ENCODE measurements around the gene CCDC28A.
A peak's percentile ranks its signal among the peaks of the same experiment; 100 is the strongest.

The CCDC28A gene

DNA sequence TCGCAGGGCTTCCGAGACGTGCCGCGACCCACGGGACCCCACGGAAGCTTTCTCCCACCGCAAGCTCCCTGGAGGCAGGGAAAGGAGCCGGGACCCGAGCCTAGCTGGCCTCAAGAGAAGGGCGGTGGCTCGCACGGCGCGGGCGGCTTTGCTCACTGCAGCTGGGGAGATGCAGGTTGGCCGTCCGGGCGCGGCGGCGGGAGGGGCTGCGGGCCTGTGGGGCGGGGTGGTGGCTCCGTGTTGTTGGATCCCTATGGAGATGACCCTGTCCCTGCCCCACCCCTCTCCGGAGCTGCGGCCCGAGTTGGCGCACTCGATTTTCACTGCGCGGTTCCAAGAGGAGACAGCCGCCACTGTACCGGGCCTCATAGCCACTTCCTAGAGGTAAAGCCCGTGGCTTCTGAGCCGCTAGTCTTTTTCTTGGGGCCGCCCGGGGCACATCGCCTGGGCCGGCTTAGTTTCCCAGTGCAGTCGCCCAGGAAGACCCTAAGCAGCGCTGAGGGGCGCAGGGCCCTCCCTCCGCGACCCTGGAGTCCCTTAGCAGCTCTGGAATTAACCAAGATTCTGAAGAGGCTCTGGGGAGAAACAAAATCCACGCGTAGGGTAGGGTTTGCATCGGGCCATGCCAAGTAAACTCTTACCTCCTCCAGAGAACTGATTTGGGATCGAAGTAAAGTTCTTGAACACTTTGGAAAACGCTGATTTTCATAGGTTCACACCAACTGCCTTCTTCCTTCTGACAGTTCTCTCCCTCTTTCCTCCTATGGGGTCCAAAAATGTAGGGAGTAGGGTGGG is 22.4 kb downstream of the CCDC28A start, which contains the start of gene ECT2L:
Gene ECT2L, plus strand, starts transcription at position 279 of the 795 bp plus-strand sequence. CDS start 17,188 bp downstream, outside the sequence.
- peak; percentile 69 for DNase-seq (ENCODE audit: low read depth)

DNA sequence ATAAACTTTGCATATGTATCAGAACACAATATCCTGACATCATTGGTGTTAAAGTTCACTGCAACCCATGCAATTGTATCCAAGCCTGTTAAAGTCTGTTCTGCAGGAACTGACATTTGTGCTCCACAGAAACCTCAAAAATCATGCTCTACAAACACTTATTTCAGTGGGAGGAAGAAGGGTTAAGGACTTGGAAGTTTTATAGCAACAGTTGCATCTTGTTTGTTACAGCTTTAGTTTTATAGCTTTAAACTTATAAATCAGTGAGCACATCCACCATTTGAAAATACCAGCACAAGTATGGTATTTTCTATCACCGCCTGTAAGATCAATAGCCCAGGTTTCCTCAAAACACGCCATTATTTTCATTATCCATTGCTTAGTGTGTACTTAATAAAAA is 23.2 kb downstream of the CCDC28A start:
- no peak for DNase-seq (ENCODE audit: low read depth)

DNA sequence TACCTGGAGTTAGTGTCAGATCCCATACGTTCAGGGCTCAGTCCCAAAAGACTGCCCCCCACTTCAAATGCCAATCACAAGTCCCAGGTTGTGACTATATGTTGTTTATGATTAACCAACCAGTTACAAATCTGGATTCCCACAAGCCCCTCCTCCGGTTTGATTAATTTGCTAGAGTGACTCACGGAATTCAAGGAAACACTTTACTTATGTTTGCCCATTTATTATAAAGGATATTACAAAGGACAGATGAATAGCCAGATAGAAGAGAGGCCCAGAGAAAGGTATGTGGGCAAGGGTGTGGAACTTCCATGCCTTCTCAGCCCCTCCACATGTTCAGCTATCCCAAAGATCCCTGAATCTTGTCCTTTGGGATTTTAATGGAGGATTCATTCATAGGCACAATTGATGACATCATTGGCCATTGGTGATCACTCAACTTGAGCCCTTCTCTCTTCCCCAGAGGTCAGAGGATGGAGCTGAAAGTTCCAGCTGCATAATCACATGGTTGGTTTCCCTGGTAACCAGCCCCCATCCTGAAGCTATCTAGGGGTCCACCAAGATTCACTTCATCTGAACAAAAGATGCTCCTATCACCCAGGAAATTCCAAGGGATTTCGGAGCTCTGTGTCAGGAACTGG is 24.4 kb downstream of the CCDC28A start:
- no peak for DNase-seq (ENCODE audit: low read depth)

DNA sequence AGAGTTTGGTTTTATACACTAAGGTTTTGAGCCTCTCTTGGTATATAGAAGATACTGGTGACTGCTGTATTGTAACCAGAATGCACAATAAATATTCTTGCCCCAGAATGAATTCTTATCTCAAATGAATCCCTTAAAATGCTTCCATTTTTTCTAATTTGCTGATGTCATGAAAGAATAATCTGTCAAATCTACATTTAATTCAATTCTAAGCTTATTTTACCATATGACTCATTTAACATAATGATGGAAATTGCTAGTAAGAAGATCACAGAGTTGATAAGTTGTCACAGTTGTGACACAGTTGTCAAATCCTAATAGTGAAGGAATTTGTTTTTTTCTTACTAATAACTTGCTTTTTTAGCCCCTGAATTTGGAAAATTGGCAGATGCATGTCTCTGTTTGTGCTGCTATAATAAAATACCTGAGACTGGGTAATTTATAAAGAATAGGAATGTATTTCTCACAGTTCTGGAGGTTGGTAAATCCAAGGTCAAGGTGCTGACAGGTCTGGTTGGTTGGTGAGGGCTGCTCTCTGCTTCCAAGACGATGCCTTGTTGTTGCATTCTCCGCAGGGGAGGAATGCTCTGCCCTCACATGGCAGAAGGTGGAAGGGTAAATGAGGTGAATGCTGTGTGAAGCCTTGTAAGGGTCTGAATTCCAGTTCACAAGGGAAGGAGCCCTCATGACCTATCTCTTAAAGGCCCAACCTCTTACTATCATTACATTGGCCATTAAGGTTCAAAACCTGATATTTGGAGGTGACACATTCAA is 27.0 kb downstream of the CCDC28A start:
- no peak for DNase-seq (ENCODE audit: low read depth)

DNA sequence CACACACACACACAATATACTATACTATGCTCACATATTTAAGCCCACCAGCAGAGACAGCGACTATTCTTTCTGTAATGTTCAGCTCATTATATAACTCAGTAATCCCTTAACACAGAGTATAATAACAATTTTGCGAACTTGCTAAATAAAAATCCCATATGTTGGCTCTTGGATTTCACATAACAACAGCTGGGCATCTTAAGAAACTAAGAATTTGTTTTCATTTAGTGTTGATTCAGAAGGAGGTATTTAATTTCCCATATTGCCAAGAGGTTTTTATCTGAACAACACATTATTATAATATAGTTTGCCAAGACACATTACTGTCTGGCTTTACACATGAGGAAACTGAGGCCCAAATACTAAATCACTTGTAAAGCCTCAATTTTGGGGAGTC is 29.8 kb downstream of the CCDC28A start:
- DNase-seq (ENCODE audit: low read depth): no peak

DNA sequence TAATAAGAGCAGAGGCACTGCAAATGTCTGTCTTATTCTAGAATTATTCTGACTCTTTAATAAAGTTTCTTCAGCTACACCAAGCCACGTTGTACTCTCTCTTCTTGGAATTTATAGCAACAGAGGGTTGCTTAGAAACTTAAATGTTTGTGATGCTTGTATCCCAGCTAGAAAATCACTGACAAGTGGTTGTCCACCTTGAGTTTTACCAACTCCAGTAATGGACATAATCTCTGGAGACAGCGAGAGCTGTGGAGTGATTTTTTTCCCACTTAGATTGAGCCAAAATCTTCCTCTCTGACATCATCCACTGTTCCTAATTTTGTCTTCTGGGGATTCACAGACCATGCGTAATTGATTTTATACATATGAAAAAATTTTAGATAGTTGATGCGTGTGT is 30.3 kb downstream of the CCDC28A start:
- no peak for DNase-seq (ENCODE audit: low read depth)

DNA sequence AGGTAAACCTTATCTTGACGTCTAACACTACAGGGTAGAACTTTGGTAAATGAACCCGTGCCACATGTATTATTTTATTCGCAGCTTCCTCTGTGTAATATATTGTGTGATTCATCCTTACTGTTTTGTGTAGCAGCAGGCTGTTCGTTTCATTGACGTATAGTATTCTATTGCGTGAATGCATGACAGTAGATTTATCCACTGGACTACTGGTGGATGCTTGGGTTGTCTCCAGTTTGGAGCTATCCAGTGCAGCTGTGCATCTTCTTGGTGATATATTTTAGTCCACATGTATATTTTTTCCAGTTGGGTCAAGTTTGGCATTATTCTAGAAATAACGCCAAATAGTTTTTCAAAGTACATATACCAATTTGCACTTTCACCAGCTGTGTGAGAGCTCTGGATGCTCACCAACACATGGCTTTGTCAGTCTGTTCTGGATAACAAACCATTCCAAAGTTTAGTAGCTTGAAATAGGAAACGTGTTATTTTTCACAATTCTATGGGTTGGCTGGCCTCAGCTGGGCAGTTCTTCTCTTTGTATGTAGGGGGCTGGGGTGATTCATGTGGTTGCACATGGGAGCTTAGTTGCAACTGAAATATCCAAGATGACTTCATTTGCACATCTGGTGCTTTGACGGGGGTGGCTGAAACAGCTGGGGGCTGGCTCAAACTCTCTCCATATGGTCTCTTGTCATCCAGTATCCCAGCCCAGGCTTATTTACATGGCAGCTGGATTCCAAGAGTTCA is 31.6 kb downstream of the CCDC28A start:
- DNase-seq (ENCODE audit: low read depth): peak; percentile 20

DNA sequence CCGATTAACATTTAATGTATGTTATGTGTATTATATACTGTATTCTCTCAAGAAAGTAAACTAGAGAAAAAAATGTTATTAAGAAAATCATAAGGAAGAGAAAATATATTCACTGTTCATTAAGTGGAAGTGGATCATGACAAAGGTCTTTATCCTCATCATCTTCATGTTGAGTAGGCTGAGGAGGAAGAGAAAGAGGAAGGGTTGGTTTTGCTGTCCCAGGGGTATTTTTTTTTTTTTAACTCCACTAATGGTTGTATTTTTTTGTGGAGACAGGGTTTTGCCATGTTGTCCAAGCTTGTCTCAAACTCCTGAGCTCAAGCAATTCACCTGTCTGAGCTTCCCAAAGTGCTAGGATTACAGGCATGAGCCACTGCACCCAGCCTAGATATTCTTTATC is 33.3 kb downstream of the CCDC28A start:
- DNase-seq (ENCODE audit: low read depth): no peak

DNA sequence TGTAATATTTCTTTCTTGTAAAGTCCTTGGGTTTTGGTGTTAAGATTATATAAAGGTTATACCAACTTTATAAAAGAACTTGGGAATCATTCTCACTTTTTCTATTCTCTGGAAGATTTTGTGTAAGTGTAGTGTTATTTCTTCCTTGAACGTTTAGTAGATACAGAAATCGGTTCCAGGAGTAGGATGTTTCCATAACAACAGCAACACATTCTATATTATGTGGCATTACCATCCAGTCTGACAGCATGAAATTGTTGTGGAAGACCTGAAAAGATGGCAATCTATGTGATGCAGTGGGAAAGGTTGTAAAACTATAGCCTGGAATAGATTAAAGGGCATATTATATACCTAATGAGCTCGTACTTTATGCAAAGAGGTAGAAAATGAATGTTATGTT is 36.1 kb downstream of the CCDC28A start:
- DNase-seq (ENCODE audit: low read depth): no peak

DNA sequence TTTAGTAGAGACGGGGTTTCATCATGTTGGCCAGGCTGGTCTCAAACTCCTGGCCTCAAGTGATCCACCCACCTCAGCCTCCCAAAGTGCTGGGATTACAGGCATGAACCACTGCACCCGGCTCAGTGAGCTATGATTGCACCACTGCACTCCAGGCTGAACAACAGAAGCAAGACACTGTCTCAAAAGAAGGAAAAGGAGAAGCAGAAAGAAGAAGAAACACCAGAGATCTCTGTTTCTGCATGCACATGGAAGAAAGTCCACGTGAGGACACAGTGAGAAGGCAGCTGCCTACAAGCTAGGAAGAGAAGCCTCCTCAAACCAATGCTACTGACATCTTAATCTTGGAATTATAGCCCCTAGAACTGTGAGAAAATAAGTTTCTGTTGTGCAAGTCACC is 38.3 kb downstream of the CCDC28A start:
- DNase-seq (ENCODE audit: low read depth): no peak

DNA sequence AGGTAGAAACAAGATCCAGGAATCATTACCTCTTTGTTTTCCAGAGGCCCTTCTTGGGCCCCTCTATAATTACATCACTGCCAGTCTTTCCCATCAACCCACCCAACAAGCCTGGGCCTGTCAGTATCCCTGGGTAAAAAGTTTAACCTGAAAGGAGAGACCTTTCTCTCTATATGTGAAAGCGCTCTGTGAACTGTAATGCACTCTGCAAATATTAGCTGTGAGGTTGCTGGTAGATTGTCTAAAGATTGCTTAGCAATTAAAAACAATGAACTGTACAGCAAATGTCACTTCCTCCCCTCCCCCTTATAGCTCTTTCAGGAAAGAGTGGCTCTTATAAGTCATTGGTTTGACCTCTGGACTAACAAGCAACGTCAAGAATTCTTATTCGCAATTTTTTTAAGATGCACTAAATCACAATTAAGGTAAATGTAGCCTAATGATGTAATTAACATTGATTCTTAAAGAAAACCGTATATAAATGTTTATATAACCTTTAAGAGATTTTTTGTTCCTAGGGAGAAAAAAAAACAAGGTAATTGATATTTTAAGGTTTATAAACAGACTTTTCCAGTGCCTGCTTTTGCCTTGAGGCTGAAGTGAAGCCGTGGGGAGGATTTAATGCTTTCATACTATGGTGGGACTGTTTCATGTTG is 40.7 kb downstream of the CCDC28A start:
- no peak for DNase-seq (ENCODE audit: low read depth)

DNA sequence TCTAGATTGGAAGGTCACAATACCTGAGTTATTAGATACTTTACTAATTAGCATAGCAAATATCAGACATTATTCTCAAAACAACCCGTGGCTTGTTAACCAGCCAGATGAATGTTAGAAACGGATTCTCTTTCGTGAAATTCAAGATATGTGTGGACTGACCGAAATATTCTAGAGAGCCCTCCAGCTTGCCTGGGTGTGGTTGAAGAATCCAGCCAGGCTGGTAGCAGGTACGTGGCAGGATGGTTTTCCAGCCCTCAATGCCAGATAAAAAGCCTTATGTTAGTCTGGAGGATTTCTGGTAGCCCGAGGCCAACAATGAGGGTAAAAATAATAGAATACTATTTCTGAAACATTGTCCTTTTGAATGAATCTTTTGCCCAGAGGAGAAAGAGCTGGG is 41.7 kb downstream of the CCDC28A start:
- no peak for DNase-seq (ENCODE audit: low read depth)

DNA sequence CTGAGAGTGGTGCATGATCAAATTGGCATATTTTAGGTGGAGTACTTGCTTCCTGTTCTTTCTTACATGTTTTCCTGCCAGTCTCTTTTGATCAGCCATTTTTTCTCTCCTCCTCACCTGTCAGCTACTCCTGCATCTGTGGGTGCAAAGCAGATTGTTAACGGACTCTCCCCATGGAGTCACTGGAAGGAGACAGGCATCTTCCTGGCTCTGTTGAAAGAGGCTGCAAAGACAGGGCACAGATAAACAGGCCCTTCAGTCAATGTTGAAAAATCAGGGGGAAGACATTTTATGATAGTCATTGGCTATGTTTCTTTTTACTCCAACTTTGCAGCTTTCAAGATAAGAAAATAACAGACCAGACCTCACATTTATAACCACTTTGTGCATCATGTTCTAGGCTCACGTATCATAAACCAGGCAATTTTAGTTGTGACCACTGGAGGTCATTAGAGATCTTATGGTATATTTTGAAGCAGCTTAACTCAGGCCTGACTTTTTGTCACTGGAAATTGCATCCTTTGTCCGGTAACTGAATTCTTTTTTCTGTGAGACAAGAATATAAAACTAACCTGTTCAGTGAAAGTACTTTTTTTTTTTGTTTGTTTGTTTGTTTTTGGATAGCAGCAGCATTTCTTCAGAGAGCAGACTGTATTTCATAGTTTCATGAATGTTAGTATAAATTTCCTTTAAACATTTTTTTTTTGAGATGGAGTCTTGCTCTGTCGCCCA is 42.4 kb downstream of the CCDC28A start:
- DNase-seq (ENCODE audit: low read depth): peak; percentile 82

DNA sequence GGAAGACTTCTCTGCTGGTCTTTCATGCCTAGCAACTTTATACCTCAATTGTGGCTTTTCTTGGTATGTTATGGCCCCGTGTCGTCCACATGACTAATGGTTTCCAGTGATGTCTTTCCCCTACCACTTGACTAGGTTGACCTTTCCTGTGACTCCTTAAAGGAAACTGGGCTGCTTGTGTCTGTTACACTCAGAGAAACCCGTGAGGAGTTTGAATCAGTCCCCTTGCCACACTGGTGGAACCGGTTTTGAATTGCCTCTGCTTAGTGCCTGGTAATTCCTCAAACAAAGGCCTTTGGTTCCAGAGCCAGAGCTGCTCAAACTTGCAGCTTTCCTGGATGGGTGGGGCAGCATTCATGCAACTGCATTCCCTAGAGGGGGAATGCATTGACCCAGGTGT is 44.2 kb downstream of the CCDC28A start:
- peak; percentile 86 for DNase-seq (ENCODE audit: low read depth)

DNA sequence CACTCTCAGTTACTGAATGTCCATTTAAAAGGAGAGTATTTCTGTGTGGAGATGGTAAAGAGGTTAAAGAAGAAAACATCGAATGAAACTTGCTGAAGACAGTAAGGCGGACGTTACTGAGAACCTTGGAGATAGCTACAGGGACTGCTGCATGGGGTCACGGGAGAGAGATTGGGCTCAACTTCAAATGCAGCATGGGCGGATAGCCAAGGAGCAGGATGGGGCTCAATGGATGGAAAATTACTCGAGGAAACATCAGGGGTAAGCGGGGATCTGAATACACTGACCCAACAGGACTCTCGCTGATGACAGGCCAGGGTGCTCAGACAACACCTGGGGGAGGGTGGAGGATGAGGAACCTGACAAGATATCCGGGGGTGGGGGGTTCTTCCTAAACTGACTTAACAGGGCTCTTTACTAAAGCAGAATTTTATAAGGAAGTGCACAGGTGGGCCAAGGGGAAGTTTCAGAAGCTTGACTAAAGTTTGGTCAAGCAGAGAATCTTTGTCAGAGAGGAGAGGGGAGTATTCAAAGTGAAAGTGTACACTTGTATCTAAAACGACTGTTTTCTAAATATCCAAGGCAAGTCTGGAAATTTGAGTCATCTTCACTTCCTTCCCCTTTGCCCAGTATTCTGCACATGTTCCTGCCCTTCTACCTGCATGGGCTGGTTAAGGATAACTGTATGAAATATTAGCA is 45.1 kb downstream of the CCDC28A start:
- no peak for DNase-seq (ENCODE audit: low read depth)

DNA sequence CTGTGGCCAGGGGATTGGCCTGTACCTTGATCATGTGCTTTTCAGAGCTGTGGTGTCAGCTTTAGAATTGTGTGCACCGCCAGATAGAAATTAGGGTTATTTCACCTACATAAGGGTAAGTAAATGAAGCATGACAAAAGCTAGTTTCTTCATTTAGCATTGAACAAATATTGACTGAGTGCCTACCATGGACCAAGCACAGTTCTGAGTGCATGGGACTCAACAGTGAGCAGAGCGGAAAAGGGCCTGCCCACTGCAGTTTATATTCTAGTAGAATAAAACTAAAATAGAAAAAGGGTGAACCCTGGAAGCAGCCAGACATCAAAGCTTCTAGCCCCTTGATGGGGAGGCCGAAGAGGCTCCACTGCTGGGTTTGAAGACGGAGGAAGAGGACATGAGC is 48.0 kb downstream of the CCDC28A start:
- DNase-seq (ENCODE audit: low read depth): no peak

DNA sequence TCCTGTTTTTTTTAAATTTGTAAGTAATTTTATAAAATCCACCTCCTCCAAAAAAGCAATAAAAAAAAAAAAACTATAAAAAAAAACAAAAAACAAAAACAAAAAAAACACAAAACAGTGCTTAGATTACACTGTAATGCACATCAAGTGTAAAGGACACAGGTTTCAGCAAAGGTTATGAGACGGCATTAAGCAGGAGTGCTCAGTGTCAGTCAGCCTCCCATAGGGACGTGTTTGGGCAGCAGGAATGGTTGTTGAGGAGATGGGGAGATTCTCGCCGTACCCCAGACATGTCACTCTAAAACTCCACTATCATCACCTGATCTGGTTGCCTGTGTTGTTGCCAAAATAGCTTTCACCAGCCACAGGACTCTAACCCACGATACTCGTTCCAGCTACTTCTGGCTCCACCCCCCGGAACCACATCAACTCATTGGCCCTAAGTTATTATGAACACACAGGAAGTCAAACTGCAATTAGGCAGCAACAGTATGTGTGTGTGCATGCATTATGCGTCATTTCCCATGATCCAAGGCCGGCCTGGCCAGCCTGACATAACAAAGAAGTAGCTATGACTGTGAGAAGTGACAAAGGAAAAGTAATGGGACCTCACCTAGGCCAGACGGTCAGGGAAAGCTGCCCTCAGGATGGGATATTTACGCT is 51.0 kb downstream of the CCDC28A start:
- DNase-seq (ENCODE audit: low read depth): no peak

DNA sequence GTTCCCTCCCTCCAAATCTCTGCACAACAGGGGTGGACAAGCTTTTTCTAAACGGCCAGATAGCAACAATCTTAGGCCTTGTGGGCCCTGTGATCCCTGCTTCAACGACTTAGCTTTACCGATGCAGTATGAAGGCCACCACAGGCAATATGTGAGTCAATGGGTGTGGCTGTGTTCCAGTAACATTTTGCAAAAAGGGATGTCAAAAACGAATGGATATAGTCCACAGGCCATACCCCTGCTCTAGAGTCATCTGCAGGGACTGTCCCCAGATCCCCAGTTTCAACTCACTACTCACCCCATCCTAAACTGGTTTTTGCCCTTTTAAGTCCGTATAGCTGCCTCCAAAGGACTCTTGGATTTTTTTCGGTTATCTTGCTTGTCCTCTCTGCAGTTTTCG is 56.7 kb downstream of the CCDC28A start:
- DNase-seq (ENCODE audit: low read depth): no peak

DNA sequence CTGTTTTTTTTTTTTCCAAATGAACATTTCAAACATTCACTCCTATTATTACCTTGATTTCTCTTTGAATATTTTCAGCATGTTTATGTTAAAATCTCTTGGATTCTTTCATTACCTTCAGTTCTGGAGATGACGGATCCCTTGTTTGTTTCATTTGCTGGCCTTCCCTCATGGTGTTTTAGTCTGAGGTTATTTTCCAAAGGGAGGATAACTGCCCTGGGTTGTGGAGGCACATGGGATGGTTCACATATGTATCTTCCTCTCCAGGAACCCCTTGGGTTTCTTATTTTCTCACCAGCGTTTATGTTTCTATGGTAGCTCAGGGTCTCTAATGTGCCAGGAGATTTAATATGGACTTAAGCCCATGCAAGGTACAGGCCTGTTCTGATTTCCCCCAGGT is 58.6 kb downstream of the CCDC28A start:
- no peak for DNase-seq (ENCODE audit: low read depth)

All from ELR (cell line).